IPS-11a (cell line): Measurements from ENCODE around the gene FBXO46.
A peak's percentile ranks its signal among the peaks of the same experiment; 100 is the strongest.

Experiments
- H3K4me3 ChIP-seq: one replicate; pipeline ENCODE4 v1.5.1; 2013; ENCODE audit warnings: low read depth, low read length, control low read depth

The FBXO46 gene

GRCh38 chr19:45730368-45731288 lies at the start of gene FBXO46:
FBXO46 (minus strand) TSS chr19:45730896; CDS start chr19:45713495, 17,401 bp downstream.
- H3K4me3 ChIP-seq: peak within 1 kb of the TSS; percentile 84

- H3K4me3 ChIP-seq: no peak overlapping the region
Measured at GRCh38 chr19:45780146-45780447, 49.4 kb upstream of the FBXO46 start.

DNA sequence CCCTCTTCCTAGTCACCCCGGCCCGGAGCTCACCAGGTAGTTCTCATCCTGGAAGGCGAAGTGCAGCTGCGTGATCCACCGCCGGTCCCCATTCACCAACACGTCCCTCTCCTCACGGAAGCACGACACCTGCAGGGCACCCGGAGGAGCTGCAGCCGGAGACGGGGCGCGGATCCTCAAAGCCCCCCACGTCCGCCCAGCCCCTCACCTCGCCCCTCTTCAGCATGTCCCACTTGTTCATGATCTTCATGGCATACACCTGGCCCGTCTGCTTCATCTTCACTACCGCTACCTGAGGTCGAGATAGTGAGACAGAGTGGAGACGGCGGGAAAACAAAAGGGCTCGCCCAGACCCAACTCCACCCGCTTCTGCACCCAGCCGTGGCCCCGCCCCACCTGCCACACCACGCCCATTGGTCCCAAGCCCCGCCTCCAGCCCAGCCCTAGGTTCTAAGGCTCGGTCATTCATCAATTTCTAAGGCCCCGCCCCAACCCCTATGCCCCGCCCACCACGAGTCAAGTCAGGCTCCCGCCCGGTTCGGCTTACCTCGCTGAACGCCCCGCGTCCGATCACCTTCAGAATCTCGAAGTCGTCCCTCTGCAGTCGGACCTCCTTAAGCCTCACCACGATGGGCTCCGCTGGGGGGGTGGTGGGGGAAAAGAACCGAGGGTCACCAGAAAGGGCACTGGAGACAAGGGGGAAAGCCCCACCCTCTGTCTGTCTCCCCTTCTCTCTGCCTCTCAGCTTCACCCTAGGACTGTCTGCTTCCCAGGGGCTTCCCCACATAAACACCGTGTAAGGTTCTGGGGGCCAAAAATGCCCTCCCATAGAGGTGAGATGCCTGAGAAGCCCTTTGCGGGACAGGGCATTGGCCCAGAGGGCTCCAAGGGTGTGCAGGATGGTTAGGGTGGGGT lies 48.8 kb upstream of the FBXO46 start:
- H3K4me3 ChIP-seq: peak overlapping the region; percentile 33

DNA sequence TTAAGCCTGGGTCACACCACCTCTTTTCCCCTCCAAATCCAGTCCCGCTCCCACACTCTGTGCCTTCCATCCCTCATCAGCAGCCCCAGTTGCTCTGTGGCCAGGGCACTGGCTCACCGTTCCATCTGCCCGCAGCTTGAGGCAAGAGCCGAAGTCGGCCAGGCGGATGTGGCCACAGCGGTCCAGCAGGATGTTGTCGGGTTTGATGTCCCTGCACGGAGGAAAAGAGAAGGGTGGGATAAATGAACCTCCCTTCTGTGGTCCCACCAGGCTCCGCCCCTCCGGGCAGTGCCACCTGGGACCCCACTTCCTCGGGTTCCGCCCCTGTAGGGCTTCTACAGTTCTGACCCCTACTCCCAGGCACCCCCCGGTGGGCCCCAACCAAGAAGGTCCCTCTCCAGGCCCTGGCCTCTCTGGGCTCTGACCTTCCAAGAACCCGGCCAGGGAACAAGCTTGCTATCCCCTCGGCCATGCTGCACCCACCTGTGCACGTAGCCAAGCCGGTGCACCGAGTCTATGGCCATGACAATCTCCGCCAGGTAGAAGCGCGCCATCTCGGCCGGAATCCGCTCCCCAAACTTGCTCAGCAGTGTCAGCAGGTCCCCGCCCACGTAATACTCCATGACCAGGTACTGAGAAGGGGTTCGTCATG lies 47.4 kb upstream of the FBXO46 start:
- no peak overlapping the region for H3K4me3 ChIP-seq

DNA sequence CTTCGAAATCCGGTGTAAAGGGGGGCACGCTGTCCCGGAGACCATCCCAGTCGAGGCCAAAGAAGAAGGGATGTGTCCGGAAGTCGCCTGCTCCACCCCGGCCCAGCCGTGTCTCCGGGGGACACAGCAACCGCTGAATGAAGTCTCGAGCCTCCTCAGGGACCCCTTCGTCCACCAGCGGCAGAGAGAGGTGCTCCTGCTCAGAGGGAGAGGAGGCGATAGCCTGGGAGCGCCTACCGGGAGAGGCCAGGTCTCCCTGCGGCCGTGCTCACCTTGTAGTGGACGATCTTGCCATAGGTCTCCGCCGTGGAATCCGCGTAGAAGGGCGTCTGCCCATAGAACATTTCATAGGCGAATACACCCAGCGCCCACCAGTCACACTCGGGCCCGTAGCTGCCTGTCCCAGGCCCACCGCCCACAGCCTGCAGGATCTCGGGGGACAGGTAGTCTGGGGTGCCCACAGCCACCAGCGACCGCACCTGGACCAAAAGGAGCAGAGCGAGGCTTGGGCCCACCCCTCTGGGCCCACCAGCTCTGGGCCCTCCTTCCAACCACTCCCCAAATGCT lies 46.8 kb upstream of the FBXO46 start:
- H3K4me3 ChIP-seq: no peak overlapping the region

DNA sequence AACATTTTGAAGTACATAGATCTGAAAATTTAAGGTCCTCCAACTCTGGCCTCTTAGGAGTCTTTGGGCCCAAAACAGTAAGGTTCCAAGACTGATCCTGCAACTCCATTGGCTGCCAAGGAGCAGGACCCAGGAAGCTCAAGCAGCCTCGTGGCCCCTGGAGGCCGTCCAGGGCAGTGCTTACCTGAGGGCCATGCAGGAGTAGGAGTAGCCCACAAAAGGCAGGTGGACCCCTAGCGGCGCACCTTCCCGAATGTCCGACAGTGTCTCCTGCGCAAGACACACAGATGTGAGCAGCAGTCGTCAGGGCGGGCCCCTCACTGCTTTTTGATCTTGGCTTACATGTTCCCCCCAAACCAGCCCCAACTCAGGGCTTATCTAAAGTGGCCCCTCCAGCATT lies 44.1 kb upstream of the FBXO46 start:
- H3K4me3 ChIP-seq: no peak overlapping the region

DNA sequence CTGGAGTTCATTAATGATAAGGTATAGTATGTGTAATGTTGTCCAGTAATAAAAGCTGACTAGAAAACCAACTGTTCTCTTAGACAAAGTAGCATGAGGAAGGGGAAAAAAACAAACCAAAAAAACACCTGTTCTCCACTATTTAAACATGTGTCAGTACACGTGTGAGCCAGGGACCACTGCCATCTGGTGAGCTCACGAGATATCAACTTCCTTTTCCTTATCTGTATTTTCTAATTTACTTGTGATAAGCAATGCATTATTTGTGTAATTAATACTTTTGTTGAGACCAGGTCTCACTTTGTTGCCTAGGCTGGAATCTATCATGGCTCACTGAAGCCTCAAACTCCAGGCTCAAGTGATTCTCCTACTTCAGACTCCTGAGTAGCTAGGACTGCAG lies 42.7 kb upstream of the FBXO46 start:
- H3K4me3 ChIP-seq: no peak overlapping the region

GRCh38 chr19:45772912-45773311 lies 42.2 kb upstream of the FBXO46 start:
- no peak overlapping the region for H3K4me3 ChIP-seq

- H3K4me3 ChIP-seq: no peak overlapping the region
Measured at GRCh38 chr19:45772130-45772840, 41.6 kb upstream of the FBXO46 start.

- H3K4me3 ChIP-seq: no peak overlapping the region
Measured at GRCh38 chr19:45771311-45771933, 40.7 kb upstream of the FBXO46 start.

- H3K4me3 ChIP-seq: peak overlapping the region; percentile 67
Measured at GRCh38 chr19:45770192-45771101, 39.8 kb upstream of the FBXO46 start.

GRCh38 chr19:45769821-45770191 lies 39.1 kb upstream of the FBXO46 start:
- H3K4me3 ChIP-seq: peak overlapping the region; percentile 67

DNA sequence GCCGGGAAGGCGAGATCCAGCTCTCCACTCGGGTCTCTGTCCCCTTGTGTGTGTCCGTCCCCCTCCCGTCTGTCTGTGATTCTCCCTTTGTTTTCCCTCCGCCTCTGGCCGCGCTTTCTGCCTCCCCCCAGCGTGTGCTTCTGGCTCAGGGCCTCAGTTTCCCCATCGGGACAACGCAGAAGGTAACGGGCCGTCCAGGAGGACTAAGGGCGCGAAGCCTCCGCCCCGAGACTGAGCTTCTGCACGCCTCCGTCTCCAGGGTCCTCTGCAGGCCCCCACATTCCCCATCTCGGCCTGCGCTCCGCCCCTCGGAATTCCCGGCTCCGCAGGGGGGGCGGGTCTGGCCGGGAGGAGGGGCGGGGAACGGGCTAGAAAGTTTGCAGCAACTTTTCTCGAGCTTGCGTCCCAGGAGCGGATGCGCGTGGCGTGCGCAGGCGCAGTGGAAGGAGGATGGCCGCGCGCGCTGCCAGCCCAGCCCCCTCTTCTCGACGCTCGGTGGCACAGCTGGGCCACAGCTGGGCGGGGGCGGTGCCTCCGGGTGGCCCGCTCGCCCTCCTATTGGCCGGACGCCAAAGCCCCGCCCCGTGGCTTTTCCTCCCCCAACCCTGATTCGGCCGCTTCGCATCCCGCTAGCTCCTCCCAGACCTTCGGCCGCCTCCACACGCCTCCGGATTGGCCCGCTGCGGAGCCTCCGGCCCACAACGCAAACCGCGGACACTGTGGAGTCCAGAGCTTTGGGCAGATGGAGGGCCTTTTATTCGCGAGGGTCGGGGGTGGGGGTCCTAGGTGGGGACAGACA lies 38.5 kb upstream of the FBXO46 start, which contains the start of gene SIX5:
Gene SIX5 (minus strand): TSS at position 269 of the 799 bp plus-strand sequence. CDS start 408 bp downstream, outside the sequence.
- H3K4me3 ChIP-seq: peak within 1 kb of the TSS; percentile 78

- H3K4me3 ChIP-seq: peak overlapping the region; percentile 78
Measured at GRCh38 chr19:45768655-45768983, 37.9 kb upstream of the FBXO46 start.

DNA sequence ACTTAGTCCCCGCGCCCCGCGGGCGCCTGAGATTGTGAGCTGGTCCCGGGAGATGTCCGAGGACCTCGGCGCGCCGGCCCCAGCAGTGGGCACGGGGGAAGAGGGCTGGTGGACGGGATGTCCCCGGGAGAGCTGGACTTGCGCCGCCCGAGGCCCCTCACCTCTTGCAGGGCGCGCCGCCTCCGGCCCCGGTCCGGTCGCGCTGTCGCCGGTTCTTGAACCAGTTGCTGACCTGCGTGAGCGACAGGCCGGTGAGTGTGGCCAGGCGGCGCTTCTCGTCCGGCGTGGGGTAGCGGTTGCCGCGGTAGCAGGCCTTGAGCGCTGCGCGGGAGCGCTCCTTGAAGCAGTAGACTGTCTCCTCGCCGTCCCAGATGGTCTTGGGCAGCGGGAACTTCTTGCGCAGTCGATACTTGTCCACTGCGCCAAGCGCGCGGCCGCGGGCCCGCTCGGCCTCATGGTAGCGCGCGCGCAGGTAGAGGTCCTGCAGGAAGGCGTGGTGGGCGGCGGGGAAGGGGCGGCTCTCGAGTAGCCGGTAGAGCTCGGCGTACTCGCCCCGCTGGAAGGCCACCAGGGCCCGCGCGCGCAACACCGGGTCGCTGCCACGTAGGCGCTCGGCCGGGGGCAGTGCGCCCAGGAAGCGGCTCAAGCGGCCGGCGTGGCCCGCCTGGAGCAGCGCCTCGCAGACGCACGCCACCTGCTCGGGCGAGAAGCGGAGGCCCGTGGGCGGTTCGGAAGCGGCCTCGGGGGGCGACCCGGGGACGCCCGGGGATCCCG lies 37.4 kb upstream of the FBXO46 start:
- H3K4me3 ChIP-seq: peak overlapping the region; percentile 78

DNA sequence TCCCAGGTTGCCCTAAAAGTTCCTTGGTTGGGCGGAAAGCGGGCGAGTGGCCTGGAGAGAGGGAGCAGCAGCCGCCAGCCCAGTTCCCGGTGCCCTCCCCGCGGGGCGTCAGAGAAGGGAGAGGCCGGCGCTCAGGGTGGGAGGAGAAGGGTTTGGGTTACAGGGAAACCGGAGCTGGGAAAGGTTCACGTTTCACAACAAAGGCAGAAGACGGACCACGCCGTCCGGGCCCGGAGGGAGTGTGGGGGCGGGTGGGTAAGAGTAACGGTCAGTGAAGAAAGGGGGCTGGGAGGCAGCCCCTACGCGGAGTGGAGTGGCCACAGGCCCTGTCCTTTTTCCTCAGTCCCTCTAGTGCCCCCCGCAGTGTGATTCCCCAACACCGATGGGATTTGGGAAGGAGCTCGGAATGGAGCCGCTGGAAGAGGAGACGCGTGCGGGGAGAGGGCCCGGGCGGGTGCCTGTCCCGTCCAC lies 36.7 kb upstream of the FBXO46 start:
- H3K4me3 ChIP-seq: peak overlapping the region; percentile 78

GRCh38 chr19:45766869-45767346 lies 36.2 kb upstream of the FBXO46 start:
- peak overlapping the region; percentile 78 for H3K4me3 ChIP-seq
